ENCODE measurements around the gene DBN1. TPM values are rescaled to one million over a fixed set of nuclear protein-coding genes. Genes with fewer than 3 reads are reported as not detected.

Gene DBN1
- total RNA-seq, 1 donor from 2014 or later, result 8.7 TPM

DNA sequence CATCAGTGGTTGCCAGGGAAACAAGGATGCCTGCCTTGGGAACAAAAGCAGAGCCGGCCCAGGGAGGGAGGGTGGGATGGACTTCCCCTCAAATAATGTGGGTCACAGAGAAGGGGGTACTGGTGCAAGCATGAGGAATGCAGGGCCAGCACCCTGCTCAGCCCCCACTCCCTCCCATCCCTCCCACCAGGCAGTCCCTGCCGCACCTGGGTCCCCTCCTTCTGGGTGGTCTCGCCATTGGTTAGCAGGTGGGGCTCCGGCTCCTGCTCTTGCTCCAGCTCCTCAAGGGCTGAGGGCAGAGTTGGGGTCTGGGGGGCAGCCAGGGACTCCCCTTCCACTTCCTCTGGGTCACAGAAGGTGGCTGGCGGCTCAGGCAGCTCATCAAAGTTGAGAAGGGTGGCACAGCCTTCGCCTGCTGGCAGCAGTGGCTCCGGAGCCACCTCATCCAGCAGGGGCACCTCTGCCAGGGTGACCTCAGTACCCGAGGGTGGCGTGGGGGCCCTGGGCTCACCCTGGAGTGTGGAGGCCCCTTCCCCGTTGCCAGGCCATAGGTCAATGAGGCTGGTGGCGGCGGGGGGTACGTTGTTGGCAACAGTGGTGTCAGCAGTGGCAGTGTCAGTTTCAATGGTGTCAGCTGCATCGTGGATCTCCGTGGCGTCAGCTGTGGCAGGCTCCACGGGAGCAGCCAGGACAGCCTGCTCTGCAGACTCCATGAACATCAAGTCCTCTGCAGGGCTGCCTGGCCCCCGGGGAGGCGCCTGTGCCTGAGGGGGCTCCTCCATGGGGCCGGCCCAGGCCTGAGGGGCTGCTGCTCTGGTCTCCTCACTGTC lies 15.4 kb downstream of the DBN1 start:
- intact Hi-C loops (cut with micrococcal nuclease), result loop anchor here (2.0 to 5.0 kb wide), 2 partner anchors 97 to 326 kb away; partner anchors contain the start of genes FAM193B and NSD1

DNA sequence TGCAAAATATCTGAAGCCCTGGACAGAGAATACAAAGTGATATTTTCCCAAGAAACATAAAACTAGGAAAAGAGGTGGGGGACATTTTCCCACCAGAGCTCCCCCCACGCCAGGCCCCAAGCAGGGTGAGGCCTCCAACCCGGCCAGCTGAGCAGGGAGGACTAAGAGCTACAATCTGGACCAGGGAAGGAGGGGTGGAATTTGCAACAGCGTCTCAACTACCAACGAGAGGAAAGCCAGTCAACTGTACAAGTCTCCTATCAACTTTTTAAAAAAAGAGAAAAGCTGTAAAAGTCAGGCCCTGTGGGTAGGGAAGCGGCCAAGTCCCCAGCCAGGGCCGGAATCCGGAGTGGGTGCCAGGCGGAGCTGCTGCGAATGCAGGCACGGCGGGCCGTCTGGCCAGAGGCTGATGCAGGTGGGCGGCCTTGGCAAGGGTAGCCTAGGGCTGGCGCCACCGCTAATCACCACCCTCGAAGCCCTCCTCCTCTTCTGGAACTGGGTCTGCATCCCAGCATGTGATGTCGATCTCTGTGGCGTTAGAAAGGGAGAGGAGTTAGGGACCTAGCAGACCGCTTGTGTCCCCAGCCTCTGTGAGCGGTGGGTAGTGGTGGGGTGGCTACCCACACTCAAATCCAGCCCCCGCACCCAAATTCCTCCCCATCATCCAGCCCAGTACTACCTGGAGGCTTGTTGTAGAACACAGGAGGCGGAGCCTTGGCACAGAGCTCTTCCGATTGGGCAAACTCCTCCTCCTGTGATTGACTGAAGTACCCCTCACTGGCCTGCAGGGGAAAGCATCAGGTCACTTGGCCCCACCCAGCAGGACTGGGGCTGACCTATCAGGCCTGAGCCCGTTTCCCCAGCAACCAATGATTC lies 16.2 kb downstream of the DBN1 start:
- intact Hi-C loops (cut with micrococcal nuclease), result loop anchor here (1.0 to 5.0 kb wide), 7 partner anchors 40 to 343 kb away; partner anchors contain the start of genes FAM193B, NSD1 and PDLIM7

DNA sequence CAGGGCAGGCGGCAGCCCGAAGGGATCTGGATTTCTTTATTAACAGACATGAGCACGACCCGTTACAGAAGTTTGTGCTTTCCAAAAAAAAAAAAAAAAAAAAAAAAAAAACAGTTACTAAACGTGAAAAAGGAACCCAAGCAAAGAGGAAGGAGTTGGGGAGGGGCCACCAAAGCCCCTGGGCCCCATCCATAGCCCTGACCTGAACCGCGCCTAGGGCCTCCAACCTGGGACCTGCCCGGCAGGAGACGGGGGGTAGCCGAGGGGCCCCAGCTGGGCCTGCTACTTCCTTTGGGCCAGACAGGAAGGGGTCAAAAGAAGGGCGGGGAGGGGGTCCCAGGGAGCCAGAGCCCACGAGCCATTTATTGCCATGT lies 16.9 kb downstream of the DBN1 start:
- intact Hi-C loops (cut with micrococcal nuclease), result loop anchor here (1.0 to 5.0 kb wide), 7 partner anchors 41 to 342 kb away; partner anchors contain the start of genes FAM193B, NSD1 and PDLIM7

DNA sequence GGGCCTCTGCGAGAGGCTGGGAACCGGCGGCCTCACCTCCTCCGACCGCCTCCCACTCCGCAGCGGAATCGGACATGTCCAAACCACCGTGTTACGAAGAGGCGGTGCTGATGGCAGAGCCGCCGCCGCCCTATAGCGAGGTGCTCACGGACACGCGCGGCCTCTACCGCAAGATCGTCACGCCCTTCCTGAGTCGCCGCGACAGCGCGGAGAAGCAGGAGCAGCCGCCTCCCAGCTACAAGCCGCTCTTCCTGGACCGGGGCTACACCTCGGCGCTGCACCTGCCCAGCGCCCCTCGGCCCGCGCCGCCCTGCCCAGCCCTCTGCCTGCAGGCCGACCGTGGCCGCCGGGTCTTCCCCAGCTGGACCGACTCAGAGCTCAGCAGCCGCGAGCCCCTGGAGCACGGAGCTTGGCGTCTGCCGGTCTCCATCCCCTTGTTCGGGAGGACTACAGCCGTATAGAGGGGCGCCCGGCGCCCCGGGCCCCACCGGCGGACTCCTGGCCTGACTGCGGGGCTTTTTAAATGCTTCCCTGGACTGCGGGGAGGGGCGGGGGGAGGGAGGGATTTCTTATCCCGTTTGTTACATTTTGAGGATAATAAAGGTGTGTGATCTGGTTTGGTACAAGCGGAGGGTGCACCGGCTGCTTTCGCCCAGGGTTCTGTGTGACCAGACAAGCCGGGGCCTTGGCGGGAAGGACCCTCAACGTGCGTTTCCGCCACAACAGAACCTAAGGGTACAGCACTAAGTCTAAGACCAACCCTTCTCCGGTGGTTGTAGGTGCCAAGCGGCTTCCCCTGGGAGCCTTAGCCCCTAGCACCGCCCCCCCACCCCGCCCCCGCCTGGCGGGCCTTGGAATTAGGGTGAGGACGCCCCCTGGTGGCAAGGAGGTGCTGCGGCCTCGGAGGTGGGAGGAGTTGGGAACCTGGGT lies 17.5 kb downstream of the DBN1 start:
- intact Hi-C loops (cut with micrococcal nuclease), result loop anchor here (1.0 to 5.0 kb wide), 8 partner anchors 41 to 342 kb away; partner anchors contain the start of genes FAM193B, NSD1 and PDLIM7

DNA sequence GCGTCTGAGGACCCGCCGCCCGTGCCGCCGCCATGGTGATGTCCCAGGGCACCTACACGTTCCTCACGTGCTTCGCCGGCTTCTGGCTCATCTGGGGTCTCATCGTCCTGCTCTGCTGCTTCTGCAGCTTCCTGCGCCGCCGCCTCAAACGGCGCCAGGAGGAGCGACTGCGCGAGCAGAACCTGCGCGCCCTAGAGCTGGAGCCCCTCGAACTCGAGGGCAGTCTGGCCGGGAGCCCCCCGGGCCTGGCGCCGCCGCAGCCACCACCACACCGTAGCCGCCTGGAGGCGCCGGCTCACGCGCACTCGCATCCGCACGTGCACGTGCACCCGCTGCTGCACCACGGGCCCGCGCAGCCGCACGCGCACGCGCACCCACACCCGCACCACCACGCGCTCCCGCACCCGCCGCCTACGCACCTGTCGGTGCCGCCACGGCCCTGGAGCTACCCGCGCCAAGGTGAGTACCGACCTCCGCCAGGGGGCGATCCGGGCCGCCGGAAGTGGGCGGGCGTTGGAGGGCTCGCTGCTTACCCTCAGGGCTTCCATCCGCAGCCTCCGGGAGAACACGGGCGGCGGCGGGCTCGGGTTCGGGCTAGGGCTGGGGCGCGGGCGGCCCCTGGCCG lies 18.3 kb downstream of the DBN1 start:
- intact Hi-C loops (cut with micrococcal nuclease), result loop anchor here (1.0 to 5.0 kb wide), 2 partner anchors 143 to 323 kb away; partner anchors contain the start of gene NSD1

- intact Hi-C loops (cut with micrococcal nuclease), result loop anchor here (1.0 to 5.0 kb wide), 4 partner anchors 8 to 322 kb away; partner anchors contain the start of genes GRK6, NSD1 and PRR7
These were observed 18.9 kb downstream of the DBN1 start for GRCh38 chr5:177454397-177455035.

GRCh38 chr5:177453852-177454396 lies 19.5 kb downstream of the DBN1 start:
- intact Hi-C loops (cut with micrococcal nuclease), result loop anchor here (1.0 kb wide), 2 partner anchors 8 to 28 kb away; partner anchors contain the start of genes GRK6 and PRR7

GRCh38 chr5:177452688-177453638 lies 20.5 kb downstream of the DBN1 start:
- intact Hi-C loops (cut with micrococcal nuclease), result no loop called here

GRCh38 chr5:177450667-177451424 lies 22.6 kb downstream of the DBN1 start:
- intact Hi-C loops (cut with micrococcal nuclease), result no loop called here

DNA sequence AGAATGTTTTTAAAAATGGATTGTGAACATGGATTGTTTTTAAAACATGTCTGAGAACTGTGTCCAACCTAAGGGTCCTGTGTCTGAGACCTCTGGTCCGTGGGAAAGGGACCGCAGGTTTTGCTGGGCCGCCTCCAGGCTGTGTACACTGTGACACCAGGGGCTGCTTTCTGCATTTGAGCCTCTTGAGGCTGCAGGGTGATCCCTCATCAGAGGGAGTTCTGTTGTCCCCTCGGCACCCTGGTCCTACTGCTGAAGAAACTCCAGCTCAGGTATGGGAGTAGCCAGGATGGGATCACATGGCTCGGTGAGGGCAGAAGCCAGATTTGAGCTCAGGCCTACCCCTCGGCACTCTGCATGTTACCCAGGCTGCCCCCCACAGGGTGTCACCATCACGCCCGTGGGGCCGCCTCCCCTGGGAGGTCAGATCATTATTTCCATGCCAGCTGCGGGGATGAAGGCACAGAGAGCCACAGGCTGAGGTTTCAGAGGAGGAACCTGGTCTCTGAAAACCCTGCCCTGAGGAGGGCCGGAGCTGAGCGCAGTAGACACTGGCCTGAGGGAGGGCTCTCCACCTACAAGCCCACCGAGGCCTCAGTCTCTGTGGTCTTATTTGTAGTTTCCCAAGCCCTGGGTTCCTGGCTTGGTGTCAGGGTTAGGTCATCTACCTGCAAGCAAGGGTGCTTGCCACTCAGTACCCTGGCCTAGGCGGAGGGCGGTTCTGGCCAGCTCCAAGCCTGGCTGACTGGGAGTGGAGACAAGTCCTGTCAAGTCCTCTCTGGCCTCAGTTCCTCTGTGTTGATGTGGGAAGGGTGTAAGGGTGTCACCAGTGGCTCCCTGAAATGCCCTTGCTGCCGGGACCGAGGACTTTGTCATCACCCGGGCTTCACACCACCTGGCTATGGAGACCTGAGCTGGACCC lies 24.0 kb downstream of the DBN1 start:
- intact Hi-C loops (cut with micrococcal nuclease), result no loop called here

DNA sequence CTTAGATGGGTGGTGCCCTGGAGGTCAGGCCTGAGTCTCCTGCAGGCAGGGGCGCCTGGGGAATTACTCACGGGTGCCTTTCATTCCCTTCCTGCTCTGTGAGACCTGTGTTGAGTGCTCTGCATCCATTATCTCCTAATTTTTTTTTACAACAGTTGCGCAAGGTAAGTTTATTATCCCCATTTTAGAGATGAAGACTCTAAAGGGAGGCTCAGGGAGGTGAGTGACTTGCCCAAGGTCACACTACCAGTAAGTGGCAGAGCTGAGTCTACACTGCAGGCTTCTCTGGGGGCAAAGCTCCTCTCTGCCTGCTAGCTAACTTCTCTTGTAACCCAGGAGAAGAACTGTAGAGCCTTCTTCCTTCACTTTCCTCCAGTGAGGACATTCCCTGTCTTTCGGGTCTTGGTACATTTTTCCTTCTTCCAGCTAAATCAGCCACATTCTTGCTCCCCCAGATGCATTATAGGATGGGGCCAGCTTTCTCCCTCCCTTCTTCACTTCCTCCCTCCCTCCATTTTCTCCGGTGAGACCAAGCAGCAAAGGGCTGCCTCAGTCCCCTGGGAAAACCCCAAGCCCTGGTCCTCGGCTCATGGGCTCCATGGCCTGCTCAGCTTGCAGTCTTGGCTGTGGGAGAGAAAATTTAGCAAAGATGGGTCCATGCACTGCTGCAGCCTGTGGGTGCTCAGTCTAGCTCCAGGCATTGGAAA lies 25.0 kb downstream of the DBN1 start:
- intact Hi-C loops (cut with micrococcal nuclease), result no loop called here

DNA sequence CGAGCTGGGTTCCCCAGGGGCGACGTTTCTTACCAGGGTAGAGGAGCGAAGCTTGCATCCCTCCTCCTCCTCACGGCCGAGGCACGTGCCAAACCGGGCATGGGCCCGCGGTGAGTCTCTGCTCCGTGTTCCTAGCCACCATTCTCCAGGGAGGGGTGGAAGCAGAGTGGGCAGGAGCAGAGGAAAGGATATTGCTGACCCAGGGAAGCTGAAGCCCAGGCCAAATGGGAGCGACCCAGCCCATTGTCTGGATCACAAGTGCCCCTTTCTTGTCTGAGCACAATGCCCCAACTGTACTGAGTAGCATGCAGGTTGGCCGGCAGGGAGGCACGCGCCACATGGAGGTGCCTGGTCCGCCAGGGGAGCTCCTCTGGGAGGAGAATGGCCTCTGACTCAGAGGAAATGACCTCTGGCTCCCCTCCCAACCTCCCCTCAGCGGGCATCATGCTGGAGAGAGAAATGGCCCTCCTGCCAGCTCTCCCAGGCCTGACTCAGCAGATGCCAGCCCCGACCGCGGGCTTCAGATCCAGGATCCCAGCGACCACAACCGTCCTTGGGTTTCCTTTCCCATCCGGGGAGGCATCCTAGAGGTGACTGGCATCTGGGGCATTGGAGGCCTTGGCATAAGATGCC lies 25.7 kb downstream of the DBN1 start:
- intact Hi-C loops (cut with micrococcal nuclease), result no loop called here

DNA sequence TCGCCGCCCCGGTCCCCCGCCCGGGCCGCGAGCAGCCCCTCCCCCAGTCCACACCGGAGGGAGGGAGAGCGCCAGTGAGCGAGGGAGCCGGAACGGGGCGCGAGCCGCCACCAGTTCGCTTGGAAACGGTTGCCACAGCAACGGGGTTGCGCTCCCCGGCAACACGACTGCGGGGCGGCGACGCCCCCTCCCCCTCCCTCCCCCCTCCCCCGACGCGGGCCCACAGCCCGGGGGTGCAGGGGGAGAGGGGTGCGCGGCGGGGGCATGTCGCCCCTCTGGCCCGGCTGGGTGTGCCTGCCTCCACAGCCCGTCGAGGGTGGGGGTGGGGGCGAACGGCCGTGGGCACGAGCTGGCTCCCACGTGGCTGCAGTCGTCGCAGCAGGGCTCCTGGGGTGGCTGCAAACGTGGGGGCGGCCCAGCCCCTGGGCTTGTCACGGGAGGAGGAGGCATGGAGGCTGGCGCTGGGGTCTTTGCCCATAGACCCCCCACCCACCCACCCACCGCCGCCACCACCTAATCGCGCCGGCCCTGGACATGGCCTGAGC lies 26.3 kb downstream of the DBN1 start:
- intact Hi-C loops (cut with micrococcal nuclease), result no loop called here

DNA sequence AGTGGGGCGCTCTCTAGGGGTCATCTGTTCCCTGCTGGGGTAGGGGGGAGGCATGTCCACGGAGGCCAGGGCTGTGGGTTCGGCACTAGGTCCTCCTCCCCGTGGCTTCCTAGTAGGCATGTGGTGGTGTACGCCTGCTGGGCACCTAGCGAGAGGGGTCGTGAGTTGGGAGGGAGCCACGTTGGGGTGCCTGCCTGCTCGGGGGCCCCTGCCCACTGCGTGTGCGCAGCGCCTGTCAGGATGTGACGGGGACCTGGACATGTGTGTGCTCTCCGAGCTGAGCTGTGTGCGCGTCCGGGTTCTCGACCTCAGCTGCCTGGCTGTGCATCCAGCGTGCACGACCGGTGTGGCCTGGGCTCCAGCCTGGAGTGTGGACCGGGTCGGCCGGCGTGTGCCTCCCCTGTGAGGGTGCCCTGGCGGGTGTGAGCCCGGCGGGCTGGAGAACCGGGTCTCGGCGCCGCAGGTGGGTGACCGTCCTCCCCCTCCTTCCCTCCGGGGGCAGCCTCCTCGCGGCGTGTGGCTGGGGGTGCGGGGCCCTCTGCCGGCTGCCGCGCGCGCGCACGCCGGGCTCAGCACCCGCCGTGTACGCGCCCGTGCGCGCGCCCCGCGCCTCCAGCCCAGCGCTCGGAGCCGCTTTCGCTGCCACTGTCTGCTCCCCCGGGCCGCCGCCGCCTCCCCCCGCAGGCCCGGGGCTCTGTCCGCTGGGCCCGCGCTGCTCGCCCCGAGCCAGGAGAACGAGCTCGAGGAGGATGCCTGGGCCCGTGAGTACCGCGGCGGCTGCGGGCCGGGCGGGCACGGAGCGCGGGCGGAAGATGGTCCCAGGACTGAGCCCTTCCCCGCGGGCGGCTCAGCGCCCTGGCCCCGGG lies 27.0 kb downstream of the DBN1 start, which contains the start of gene PRR7:
PRR7 (plus strand) TSS at position 615 of the 866 bp plus-strand sequence. CDS start 8,254 bp downstream, outside the sequence.
- intact Hi-C loops (cut with micrococcal nuclease), result loop anchor here (1.0 kb wide), 1 partner anchor 8 kb away; no protein-coding TSS in a partner anchor

All from T-helper 1 cell treated with Interleukin-12 subunit alpha and Interleukin-12 subunit beta and Interleukin-4 antibody, amounts not matched to agents 30 ng/mL and 1 ng/mL, for 36 hours (primary cell).